MCF 10A (cell line): ENCODE results near the gene PLXDC2. TPM values are rescaled to one million over a fixed set of nuclear protein-coding genes. Genes with fewer than 3 reads are reported as not detected.

Experiments used
- BruUV-seq: library from RNA; stranded (reverse); fragments of 400-500 nt; replicated peaks from 2 replicates; lab custom pipeline; 2021; lab: Mats Ljungman, UMichigan
- CTCF ChIA-PET: fragments of 300-600 bp; sonication (Branson Sonifier 250); formaldehyde crosslinking; extraction: SDS; loops from one replicate; lab custom pipeline; 2021; ENCODE audit warnings: antibody characterized with exemption, inconsistent platforms; lab: Yijun Ruan, JAX
- POLR2A ChIA-PET: fragments of 300-600, 350-650 bp; sonication (Branson Sonifier 250); formaldehyde crosslinking; extraction: SDS; loops from one replicate; lab custom pipeline; 2020; ENCODE audit warnings: antibody characterized with exemption, inconsistent platforms; lab: Yijun Ruan, JAX
- DNase-seq: peaks from one replicate; pipeline ENCODE4 v3.0.0-alpha.2; 2018; ENCODE audit not compliant: unreplicated experiment
- H3K27ac Mint-ChIP-seq: one replicate; pipeline ENCODE4 v1.8.0; 2022; ENCODE audit warnings: mild to moderate bottlenecking, low read depth, mixed read lengths; ENCODE audit not compliant: unreplicated experiment
- H3K27me3 Mint-ChIP-seq: one replicate; pipeline ENCODE4 v1.8.0; 2022; ENCODE audit warnings: mixed read lengths; ENCODE audit not compliant: insufficient read depth, unreplicated experiment
- H3K36me3 Mint-ChIP-seq: one replicate; pipeline ENCODE4 v1.8.0; 2022; ENCODE audit warnings: mild to moderate bottlenecking, moderate library complexity, mixed read lengths; ENCODE audit not compliant: insufficient read depth, unreplicated experiment
- H3K4me1 Mint-ChIP-seq: one replicate; pipeline ENCODE4 v1.8.0; 2022; ENCODE audit warnings: mixed read lengths; ENCODE audit not compliant: insufficient read depth, unreplicated experiment
- H3K4me3 Mint-ChIP-seq: one replicate; pipeline ENCODE4 v1.8.0; 2022; ENCODE audit warnings: mild to moderate bottlenecking, moderate library complexity, mixed read lengths; ENCODE audit not compliant: unreplicated experiment
- H3K9me3 Mint-ChIP-seq: one replicate; pipeline ENCODE4 v1.8.0; 2022; ENCODE audit warnings: mixed read lengths; ENCODE audit not compliant: unreplicated experiment
- CTCF ChIP-seq: fragments of 200-600 bp; IDR thresholded peaks from one replicate; pipeline ENCODE4 v1.8.0; 2022; ENCODE audit warnings: antibody characterized with exemption, mild to moderate bottlenecking; ENCODE audit not compliant: unreplicated experiment
- intact Hi-C: fragments of 100-400 bp; cut with micrococcal nuclease; formaldehyde crosslinking; loops from 2 replicates; pipeline ENCODE4 v1.14.1; 2022
- total RNA-seq: library from RNA; stranded (reverse); gene quantifications from 2 replicates; pipeline ENCODE4 v1.2.3, GENCODE V29; 2022

The PLXDC2 gene
- total RNA-seq, 1 experiment from 2014 or later, result 23.3 TPM

DNA sequence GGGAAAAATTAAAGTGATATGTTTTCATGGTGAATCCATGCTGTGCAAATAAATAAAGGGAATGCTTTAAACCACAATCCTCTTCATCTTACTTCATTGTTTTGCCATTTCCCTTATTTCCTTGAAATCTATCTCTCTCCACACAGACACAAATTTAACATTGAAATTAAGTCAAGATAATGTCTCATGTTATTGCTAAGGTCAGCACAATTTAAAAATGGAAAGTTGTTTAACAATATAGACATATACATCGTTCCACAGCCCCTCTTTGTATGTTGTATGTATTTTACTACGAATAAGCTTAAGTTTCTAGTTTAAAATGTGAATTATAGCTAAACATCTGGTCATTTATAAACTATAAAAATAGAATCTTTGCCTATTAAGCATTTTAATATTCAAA is 256.9 kb downstream of the PLXDC2 start:
- H3K4me1 Mint-ChIP-seq, result no peaks in the 10 kb centered on the region
- intact Hi-C loops, result no loop called here
- TF ChIP-seq CTCF, result no peak
- no peaks in the 10 kb centered on the region for H3K9me3 Mint-ChIP-seq
- peaks cover 8% of the 10 kb centered on the region for H3K36me3 Mint-ChIP-seq
- CTCF ChIA-PET, result no interaction called here
- POLR2A ChIA-PET, result no interaction called here
- no peak overlapping the region for H3K4me3 Mint-ChIP-seq
- no TSS peak for BruUV-seq
- H3K27ac Mint-ChIP-seq, result no peak overlapping the region
- no peak for DNase-seq
- no peaks in the 10 kb centered on the region for H3K27me3 Mint-ChIP-seq

DNA sequence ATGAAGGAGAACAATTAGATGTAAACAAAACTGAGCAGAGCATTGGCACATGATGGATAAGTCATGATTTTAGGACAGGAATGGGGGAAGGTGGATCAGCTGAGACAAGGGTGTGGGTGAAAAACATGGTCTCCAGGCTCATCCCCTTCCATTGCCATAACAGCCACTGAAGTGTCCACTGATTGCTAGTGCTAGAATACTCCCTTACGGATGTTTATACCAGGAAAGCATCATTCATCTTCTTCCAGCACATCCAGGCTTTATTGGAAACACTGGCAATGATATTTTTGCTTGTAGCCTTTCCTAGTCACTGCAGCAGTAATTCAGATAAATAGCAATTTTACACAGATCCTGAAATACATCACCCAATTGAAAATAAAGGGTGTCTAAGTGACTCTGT is 259.5 kb downstream of the PLXDC2 start:
- no peak overlapping the region for H3K4me3 Mint-ChIP-seq

DNA sequence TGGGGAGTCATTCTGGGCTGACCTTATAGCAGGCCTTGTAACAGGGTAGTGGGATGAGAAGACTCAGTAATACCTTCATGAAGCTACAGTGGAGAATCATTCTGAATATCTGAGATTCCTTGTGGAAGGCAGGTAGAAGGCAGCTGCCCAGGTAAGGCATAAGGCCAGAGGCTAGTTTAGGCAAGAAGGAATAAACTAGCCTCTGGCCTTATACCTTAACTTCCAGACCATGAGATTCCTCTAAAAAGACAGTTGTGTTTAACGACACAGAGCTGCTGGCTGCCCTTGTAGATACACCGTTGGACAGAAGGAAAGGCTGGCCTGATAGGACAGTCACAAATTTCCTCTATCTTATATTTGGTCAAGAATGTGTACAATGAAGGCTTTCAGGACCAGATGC is 268.2 kb downstream of the PLXDC2 start:
- H3K4me3 Mint-ChIP-seq, result no peak overlapping the region
- no peaks in the 10 kb centered on the region for H3K4me1 Mint-ChIP-seq
- no peaks in the 10 kb centered on the region for H3K27me3 Mint-ChIP-seq
- H3K9me3 Mint-ChIP-seq, result no peaks in the 10 kb centered on the region
- intact Hi-C loops, result loop anchor here (10.0 kb wide), 1 partner anchor 270 kb away; the partner anchor contains the start of gene PLXDC2
- H3K27ac Mint-ChIP-seq, result no peak overlapping the region
- ChIA-PET CTCF (interaction anchor here (0.6 to 0.7 kb wide), 2 partner anchors 241 to 1843 kb away, joined by 3 to 4 read pairs; no protein-coding TSS in a partner anchor), POLR2A (interaction anchor here (1.1 kb wide), 1 partner anchor 11 kb away, joined by 3 read pairs; no protein-coding TSS in a partner anchor)
- no peak for TF ChIP-seq CTCF
- no TSS peak for BruUV-seq
- DNase-seq, result no peak
- peaks cover 9% of the 10 kb centered on the region for H3K36me3 Mint-ChIP-seq

More for the DNA sequence above, 259.5 kb downstream of the PLXDC2 start:
- no TSS peak for BruUV-seq
- ChIA-PET POLR2A (no interaction called here), CTCF (no interaction called here)
- TF ChIP-seq CTCF, result no peak
- Mint-ChIP-seq H3K9me3 (no peaks in the 10 kb centered on the region), H3K36me3 (peaks cover under 1% of the 10 kb centered on the region), H3K27ac (no peak overlapping the region), H3K4me1 (no peaks in the 10 kb centered on the region), H3K27me3 (no peaks in the 10 kb centered on the region)
- no peak for DNase-seq
- intact Hi-C loops, result no loop called here

DNA sequence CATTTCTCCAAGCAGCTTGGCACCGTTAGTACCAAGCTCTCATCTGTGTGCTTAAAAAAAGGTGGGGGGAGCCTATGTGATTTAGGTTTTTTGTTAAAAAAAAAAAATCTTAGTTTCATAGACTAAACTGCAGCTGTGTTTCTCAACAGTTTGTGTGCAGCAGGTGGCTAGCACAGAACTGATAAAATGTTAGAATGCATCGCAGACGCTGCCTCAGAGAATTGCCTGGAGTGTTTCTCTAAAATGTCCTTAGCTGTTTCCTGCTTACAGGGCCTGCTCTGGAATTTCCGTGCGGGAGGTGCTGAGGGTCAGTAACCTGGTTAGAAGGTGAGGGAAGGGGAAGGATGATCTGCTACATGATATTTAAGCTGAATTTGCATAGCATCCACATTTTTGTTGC is 268.9 kb downstream of the PLXDC2 start:
- TF ChIP-seq CTCF, result no peak
- Mint-ChIP-seq H3K36me3 (peaks cover 9% of the 10 kb centered on the region), H3K4me1 (no peaks in the 10 kb centered on the region), H3K9me3 (no peaks in the 10 kb centered on the region), H3K27ac (no peak overlapping the region), H3K4me3 (no peak overlapping the region), H3K27me3 (no peaks in the 10 kb centered on the region)
- ChIA-PET POLR2A (no interaction called here), CTCF (interaction anchor here (0.6 to 0.7 kb wide), 2 partner anchors 314 to 1842 kb away, joined by 3 read pairs; no protein-coding TSS in a partner anchor)
- no peak for DNase-seq
- intact Hi-C loops, result loop anchor here (10.0 kb wide), 1 partner anchor 270 kb away; the partner anchor contains the start of gene PLXDC2
- no TSS peak for BruUV-seq
